OCI-LY7 (cell line): ENCODE measurements around the gene SGSM2. TPM values are rescaled to one million over a fixed set of nuclear protein-coding genes. Genes with fewer than 3 reads are reported as not detected.

Experiments
- BruUV-seq: library from RNA; stranded (reverse); fragments of 400-500 nt; replicated peaks from 2 replicates; lab custom pipeline; 2021; lab: Mats Ljungman, UMichigan
- CTCF ChIA-PET: fragments of 300-600 bp; sonication (Branson Sonifier 250); formaldehyde crosslinking; loops from one replicate; lab custom pipeline; 2022; ENCODE audit warnings: antibody characterized with exemption; ENCODE audit not compliant: unreplicated experiment; lab: Charles Lee
- POLR2A ChIA-PET: fragments of 300-600 bp; sonication (Branson Sonifier 250); formaldehyde crosslinking; loops from one replicate; lab custom pipeline; 2022; ENCODE audit warnings: antibody characterized with exemption; lab: Charles Lee
- DNase-seq: peaks from one replicate; pipeline ENCODE4 v3.0.0-alpha.2; 2015; ENCODE audit warnings: low spot score
- H2AFZ ChIP-seq: fragments of 200-600 bp; sonication (generic), shearing (Covaris generic); 2 replicates; pipeline ENCODE4 v1.6.1; 2014; ENCODE audit warnings: mild to moderate bottlenecking, antibody characterized with exemption, low read length, moderate library complexity
- H3K27ac ChIP-seq: fragments of 200-600 bp; sonication (generic); 2 replicates; pipeline ENCODE4 v1.5.1; 2014; ENCODE audit warnings: mixed run types, low read depth, mild to moderate bottlenecking, moderate library complexity, low read length, inconsistent platforms; ENCODE audit not compliant: poor library complexity, severe bottlenecking
- H3K36me3 ChIP-seq: fragments of 200-600 bp; sonication (generic); 2 replicates; pipeline ENCODE4 v1.6.1; 2014; ENCODE audit warnings: mild to moderate bottlenecking, antibody characterized with exemption, low read length, moderate library complexity, mixed read lengths; ENCODE audit not compliant: insufficient read depth
- H3K4me1 ChIP-seq: fragments of 200-600 bp; sonication (generic); 2 replicates; pipeline ENCODE4 v1.5.1; 2014; ENCODE audit warnings: mild to moderate bottlenecking, low read length; ENCODE audit not compliant: insufficient read depth, poor library complexity, severe bottlenecking
- H3K4me2 ChIP-seq: fragments of 200-600 bp; sonication (generic); 2 replicates; pipeline ENCODE4 v1.6.1; 2014; ENCODE audit warnings: mild to moderate bottlenecking, low read length
- H3K4me3 ChIP-seq: fragments of 200-600 bp; sonication (generic); 2 replicates; pipeline ENCODE4 v1.5.1; 2014; ENCODE audit warnings: mild to moderate bottlenecking, low read depth, low read length; ENCODE audit not compliant: poor library complexity, severe bottlenecking
- H3K79me2 ChIP-seq: fragments of 200-600 bp; sonication (generic); 2 replicates; pipeline ENCODE4 v1.6.1; 2016; ENCODE audit warnings: low read depth, mild to moderate bottlenecking, low read length, moderate library complexity, mixed read lengths; ENCODE audit not compliant: insufficient read depth
- H3K9me2 ChIP-seq: fragments of 200-600 bp; sonication (generic); 2 replicates; pipeline ENCODE4 v1.6.1; 2016; ENCODE audit warnings: mild to moderate bottlenecking, low read length, mixed read lengths; ENCODE audit not compliant: insufficient read depth
- H3K9me3 ChIP-seq: fragments of 200-600 bp; sonication (generic); 2 replicates; pipeline ENCODE4 v1.6.1; 2014; ENCODE audit warnings: mild to moderate bottlenecking, mixed run types, low read length, mixed read lengths
- H4K20me1 ChIP-seq: fragments of 200-600 bp; sonication (generic); 2 replicates; pipeline ENCODE4 v1.6.1; 2014; ENCODE audit warnings: mild to moderate bottlenecking, antibody characterized with exemption, low read length, moderate library complexity, mixed read lengths; ENCODE audit not compliant: insufficient read depth
- EZH2phosphoT487 ChIP-seq: fragments of 200-600 bp; sonication (generic); IDR thresholded peaks from 2 replicates; pipeline ENCODE4 v1.6.1; 2018; ENCODE audit warnings: low read depth, borderline replicate concordance, mild to moderate bottlenecking, mixed run types, antibody characterized with exemption, low read length, moderate library complexity, mixed read lengths
- intact Hi-C: fragments of 100-400 bp; cut with micrococcal nuclease; formaldehyde crosslinking; loops from one replicate; pipeline ENCODE4 v1.10.0; 2022; ENCODE audit not compliant: unreplicated experiment
- total RNA-seq, 2 experiments: library from RNA; depleted of rRNA in 1 of 2; stranded (reverse); fragments of >200 nt in 1 of 2; shearing (Covaris generic) in 1 of 2; gene quantifications; 2 replicates each; pipeline ENCODE4 v1.2.3, GENCODE V29; 2014 to 2022
- TF ChIP-seq, protein P1 (sequence below): fragments of 200-600 bp; sonication (generic); conservative IDR thresholded peaks from 2 replicates; pipeline ENCODE4 v1.5.1; 2014; ENCODE audit warnings: mild to moderate bottlenecking, antibody characterized with exemption, low read length, moderate library complexity, mixed read lengths

Gene SGSM2
- total RNA-seq, 2 experiments from 2014 or later = 44.0 to 50.6 TPM

DNA sequence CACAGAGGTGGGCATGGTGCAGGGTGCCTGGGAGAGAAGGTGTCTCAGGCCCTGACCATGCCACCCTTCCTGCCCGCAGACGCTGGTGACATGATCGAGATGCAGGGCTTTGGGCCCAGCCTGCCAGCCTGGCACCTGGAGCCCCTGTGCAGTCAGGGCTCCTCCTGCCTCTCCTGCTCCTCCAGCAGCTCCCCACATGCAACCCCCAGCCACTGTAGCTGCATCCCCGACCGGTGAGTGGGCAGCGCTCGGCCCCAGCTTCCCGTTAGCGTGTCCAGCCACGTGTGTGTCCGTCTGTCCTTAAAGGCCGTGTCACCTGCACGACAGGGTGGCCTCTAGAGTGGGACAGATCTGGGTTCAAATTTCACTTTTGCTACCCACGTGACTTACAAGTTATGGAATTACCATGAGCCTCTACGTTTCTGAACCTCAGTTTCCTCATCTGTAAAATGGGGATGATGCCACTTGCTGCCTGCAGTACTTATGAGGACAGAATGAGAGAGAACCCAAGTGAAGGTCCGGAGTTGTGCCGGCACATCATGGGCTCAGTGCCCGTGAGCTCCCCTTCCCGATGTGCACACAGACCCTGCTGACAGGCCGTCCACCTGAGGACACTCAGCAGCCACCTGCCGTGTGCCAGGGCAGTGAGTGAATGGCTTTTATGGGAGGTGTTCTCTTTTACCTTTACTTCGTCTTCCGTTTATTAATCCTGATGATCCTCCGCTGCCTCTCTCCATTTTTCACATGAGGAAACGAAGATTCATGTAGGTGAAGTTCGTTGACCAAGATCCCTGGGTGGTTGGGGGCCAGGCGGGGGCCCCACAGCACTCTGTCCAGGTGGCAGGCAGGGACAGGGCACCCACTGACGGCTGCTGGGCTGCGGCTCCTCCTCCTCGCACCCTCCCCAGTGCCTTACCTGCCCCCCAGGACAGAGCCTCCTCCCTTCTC, 34.2 kb downstream of the SGSM2 start:
- ChIA-PET POLR2A (interaction anchor here (0.6 kb wide), 2 partner anchors 12 to 269 kb away, joined by 3 to 5 read pairs; no protein-coding TSS in a partner anchor), CTCF (no interaction called here)
- H3K4me3 ChIP-seq = no peak overlapping the region
- intact Hi-C loops = no loop called here
- TF ChIP-seq EZH2phosphoT487 = no peak
- TF ChIP-seq, protein P1, sequence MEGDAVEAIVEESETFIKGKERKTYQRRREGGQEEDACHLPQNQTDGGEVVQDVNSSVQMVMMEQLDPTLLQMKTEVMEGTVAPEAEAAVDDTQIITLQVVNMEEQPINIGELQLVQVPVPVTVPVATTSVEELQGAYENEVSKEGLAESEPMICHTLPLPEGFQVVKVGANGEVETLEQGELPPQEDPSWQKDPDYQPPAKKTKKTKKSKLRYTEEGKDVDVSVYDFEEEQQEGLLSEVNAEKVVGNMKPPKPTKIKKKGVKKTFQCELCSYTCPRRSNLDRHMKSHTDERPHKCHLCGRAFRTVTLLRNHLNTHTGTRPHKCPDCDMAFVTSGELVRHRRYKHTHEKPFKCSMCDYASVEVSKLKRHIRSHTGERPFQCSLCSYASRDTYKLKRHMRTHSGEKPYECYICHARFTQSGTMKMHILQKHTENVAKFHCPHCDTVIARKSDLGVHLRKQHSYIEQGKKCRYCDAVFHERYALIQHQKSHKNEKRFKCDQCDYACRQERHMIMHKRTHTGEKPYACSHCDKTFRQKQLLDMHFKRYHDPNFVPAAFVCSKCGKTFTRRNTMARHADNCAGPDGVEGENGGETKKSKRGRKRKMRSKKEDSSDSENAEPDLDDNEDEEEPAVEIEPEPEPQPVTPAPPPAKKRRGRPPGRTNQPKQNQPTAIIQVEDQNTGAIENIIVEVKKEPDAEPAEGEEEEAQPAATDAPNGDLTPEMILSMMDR = no peak
- H4K20me1 ChIP-seq = no peaks in the 10 kb centered on the region
- no peaks in the 10 kb centered on the region for H3K9me2 ChIP-seq
- H3K36me3 ChIP-seq = no peaks in the 10 kb centered on the region
- H2AFZ ChIP-seq = no peak overlapping the region
- H3K4me1 ChIP-seq = no peaks in the 10 kb centered on the region
- H3K27ac ChIP-seq = no peak overlapping the region
- BruUV-seq = no TSS peak
- no peaks in the 10 kb centered on the region for H3K9me3 ChIP-seq
- DNase-seq = no peak
- H3K4me2 ChIP-seq = no peak overlapping the region
- no peaks in the 10 kb centered on the region for H3K79me2 ChIP-seq

DNA sequence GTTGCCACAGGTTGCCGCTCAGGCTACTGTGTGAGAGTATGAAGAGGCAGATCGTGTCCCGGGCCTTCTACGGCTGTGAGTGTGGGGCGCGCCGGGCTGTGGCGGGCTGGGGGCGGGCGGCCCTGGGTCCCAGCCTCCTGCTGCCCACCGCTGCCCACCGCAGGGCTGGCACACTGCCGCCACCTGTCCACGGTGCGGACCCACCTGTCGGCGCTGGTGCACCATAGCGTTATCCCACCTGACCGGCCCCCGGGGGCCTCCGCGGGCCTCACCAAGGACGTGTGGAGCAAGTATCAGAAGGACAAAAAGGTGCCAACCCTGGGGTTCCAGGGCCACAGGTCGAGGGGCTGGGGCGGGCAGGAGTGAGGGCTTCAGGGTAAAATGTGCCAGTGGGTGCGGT, 34.9 kb downstream of the SGSM2 start:
- no peak for TF ChIP-seq EZH2phosphoT487
- TF ChIP-seq, protein P1 = no peak
- H3K27ac ChIP-seq = no peak overlapping the region
- no peak overlapping the region for H2AFZ ChIP-seq
- POLR2A ChIA-PET = no interaction called here
- no peaks in the 10 kb centered on the region for H3K79me2 ChIP-seq
- no peak overlapping the region for H3K4me2 ChIP-seq
- no peaks in the 10 kb centered on the region for H3K36me3 ChIP-seq
- intact Hi-C loops = no loop called here
- no peaks in the 10 kb centered on the region for H3K9me2 ChIP-seq
- H3K9me3 ChIP-seq = no peaks in the 10 kb centered on the region
- no peaks in the 10 kb centered on the region for H4K20me1 ChIP-seq
- no peaks in the 10 kb centered on the region for H3K4me1 ChIP-seq
- DNase-seq = no peak
- no TSS peak for BruUV-seq
- no peak overlapping the region for H3K4me3 ChIP-seq
- CTCF ChIA-PET = no interaction called here

DNA sequence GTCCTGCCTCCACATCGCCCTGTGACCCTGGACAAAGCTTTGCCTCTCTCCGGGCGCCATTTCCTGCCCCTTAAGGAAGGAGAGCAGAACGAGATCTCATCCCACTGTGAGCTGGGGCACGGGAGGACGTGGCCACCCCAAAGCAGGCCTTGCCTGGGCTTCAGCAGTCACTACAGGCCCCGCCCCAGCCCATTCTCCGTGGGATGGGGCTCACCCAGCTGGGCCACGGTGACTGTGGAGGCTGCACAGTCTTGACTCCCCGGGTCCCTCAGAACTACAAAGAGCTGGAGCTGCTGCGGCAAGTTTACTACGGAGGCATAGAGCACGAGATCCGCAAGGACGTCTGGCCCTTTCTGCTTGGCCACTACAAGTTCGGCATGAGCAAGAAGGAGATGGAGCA, 35.4 kb downstream of the SGSM2 start:
- DNase-seq = no peak
- Histone ChIP-seq H3K4me3 (no peak overlapping the region), H4K20me1 (no peaks in the 10 kb centered on the region), H3K4me1 (no peaks in the 10 kb centered on the region), H3K9me3 (no peaks in the 10 kb centered on the region), H3K27ac (no peak overlapping the region), H3K79me2 (no peaks in the 10 kb centered on the region), H3K4me2 (no peak overlapping the region), H3K9me2 (no peaks in the 10 kb centered on the region), H3K36me3 (no peaks in the 10 kb centered on the region), H2AFZ (no peak overlapping the region)
- no peak for TF ChIP-seq EZH2phosphoT487
- TF ChIP-seq, protein P1 = no peak
- intact Hi-C loops = no loop called here
- ChIA-PET POLR2A (no interaction called here), CTCF (no interaction called here)
- BruUV-seq = no TSS peak
